ENCODE measurements around the gene UBE2E1.
A peak's percentile ranks its signal among the peaks of the same experiment; 100 is the strongest.

The UBE2E1 gene

DNA sequence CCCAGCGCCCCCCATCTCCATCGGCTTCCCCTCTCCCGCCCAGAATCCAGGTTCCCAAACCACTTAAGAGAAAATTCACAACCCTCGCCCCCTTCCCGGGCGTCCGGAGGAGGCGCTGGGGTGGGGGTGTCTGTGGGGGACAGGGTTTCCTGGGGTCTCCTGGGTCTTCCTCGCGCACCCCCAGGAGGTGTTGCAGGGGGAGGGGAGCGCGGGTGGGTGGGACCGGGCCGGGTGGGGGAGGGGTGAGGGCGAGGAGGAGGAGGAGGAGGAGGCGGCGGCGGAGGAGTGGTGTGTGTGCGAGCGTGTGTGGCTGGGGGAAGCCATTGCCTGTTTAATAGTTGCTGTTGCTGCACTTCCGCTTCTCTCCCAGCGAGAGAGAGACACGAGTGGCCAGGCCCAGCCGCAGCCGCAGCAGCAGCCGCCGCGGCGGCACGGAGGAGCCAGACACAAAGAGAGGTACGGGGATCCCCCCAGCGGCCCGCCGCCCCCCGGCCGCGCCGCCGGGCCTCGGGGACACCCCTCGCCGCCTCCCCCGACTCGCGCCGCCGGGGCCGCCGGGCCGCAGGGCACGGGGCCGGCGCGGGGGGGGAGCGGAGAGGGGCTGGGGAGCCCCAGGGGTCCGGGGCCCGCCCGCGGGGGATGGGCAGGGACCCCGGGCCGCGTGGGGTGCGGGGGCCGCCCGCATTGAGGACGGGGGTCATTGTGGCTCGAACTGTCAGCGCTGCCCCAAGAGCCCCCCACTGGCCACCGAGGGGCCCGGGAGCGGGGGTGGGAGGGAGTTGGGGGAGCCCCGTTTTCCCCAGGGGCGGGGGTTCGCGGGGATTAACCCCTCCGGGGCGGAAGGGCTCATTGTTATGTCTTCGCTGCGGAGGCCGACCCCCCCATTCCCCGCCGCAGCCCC is at the start of gene UBE2E1:
Gene UBE2E1 (plus strand): TSS at position 323 of the 901 bp plus-strand sequence. CDS start 1,315 bp downstream, outside the sequence.
- DNase-seq = peak; percentile 68

DNA sequence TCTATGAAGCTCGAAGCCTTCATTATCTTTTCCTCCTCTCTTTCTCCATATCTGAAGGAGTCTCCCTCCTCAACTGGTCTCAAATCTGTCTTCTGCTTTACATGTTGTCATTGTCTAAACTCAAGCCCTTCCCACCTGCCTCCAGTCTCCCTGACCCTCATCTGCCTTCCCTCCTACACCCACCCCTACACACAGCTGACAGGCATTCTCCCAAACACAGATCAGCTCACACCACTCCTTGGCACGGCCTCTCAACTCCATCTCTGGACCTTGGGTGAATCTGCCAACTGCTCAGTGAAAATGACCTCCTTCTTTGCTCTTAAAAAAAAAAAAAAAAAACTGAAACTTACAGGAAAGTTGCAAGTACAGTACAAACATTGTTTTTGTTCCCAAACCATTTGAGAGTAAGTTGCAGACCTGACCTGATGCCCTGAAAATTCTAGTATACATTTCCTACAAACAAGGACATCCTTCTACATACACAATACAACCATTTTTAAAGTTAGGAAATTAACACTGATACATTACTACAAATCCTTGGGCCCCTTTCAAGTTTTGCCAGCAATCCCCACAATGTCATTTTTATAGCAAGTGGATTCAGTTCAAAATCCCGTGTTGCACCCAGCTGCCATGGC is 49.4 kb upstream of the UBE2E1 start:
- no peak for DNase-seq

DNA sequence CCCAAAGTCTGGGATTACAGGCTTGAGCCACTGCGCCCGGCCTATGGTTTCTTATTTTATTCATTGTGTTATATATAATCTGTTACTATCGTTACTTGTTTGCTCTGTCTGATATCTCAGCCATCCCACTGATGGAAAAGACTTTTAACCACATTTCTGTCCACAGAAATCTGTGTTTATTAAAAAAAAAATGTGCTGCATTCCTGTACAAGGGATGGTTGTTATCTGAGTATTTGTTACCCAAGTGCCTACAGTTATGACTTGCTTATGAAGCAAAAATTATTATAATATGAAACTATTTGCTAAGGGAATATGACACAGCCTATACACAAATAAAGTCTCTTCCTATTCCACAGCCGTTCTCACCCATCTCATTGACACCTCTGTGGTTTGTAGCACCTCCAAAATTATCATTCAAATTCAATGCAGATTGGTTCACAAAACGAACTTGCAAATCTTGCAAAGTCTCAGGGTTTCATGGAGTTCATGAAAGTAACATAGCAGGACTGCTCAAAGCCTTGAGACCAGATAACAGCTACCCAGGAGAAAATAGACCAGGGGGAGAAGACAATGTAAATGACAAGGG is 47.4 kb upstream of the UBE2E1 start:
- DNase-seq = no peak

DNA sequence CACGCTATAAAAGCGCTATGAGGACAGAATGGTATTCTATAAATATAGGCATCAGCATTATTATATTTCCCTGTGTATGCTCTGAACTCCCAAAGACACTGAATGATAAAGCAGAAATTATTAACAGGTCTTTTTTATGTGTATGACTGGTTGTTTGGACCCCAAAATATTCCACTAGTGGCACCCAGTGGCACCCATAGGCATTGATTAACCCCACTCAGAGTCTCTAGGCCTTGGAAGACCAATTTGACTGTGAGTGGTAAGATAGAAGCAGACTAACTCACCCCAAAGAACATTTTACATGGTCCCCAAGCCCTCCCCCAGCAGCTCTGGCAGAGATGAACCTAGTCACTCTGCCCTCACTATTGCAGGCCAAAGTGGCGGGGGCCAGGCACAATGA is 45.4 kb upstream of the UBE2E1 start:
- no peak for DNase-seq

DNA sequence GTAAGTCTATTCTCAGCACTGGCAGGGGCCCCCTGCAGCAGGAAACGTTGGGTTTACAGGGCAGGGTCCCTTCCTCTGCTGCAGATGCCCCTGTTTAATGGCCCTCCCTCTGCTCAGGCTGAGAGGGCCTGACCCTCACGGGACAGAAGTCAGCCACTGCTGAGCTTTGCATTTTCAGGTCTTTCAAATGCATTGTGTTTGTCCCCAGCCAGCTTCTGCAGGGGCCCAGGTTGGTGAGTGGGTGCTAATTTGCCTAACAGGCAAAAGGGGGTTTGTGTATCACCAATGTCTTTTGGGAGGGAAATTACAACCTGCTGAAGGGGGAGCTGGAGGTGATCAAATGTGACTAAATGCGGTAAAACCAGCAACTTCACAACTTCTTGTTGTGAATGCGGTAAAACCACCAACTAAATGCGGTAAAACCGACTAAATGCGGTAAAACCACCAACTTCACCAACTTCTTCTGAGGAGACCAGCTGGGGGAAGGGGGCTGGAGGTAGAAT is 44.8 kb upstream of the UBE2E1 start:
- no peak for DNase-seq

DNA sequence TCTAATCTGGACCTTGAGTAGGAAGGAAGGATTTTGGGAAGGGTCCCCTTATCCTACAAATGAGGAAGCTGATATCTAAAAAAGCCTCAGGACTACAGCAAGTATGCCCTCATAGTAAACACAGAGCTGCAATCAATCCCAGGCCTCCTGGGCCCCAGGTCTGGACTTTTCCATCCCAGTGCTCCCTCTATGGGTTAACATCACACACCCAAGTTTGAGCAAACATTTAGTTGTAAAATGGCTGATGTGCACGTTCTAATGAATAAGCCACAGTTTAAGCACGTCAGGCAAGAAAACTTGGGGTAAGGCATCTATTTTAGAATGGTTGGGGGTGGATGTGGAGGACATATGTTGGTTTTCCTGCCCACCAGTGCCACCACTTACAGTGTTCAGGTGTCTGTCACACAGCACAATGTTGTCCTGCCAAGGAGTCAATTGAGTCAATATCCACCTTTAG is 44.3 kb upstream of the UBE2E1 start:
- DNase-seq = no peak

DNA sequence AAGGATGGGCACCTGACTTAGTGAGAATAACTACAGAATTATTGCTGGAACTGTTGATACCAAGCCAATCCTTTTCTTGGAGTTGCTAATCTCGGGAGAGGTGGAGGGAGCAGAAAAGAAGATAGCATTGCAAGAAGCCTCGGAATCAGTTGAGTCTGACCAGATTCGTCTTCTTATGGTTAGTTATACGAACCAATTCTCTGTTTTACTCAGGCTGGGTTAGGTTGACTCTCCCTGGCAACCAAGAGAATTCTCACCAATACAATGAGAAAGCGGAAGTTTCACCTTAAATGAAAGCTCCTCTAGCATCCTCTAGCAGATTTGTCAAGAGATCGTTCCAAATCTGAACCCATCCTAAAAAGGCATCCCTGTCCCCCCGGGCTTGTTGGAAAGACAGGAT is 43.5 kb upstream of the UBE2E1 start:
- DNase-seq = no peak

DNA sequence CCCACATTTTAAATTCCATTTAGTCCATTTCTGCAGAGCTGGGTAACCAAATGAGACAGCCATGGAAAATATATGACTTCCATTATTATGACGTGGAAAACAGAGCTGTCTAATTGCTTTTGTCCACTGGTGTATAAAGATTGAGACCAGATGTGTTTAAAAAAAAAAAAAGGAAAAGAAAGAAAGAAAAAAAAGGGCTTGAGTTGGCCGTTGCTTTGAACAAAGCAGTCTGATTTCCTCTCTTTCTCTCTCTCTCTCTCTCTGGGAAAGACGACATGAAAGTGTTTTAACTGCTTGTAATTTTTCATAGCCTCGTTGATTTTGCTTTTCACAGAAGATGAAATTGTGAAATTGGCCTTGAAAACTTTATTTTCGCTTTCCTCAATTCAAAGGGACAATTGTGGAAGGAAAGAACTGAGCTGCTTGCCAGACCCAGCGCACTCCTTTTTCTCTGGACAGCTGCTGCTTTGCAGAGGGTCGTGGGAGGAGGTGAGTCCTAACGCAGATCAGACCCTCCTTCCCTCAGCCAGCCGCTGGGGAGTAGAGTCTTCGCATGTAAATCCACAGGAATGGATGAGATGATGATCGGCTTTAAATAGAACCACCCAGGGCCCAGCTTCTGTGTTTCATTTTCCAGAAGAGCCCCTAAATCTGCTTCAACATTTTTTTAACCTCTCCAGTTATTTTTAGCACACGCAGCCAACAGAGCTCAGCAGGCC is 42.8 kb upstream of the UBE2E1 start:
- DNase-seq = no peak

DNA sequence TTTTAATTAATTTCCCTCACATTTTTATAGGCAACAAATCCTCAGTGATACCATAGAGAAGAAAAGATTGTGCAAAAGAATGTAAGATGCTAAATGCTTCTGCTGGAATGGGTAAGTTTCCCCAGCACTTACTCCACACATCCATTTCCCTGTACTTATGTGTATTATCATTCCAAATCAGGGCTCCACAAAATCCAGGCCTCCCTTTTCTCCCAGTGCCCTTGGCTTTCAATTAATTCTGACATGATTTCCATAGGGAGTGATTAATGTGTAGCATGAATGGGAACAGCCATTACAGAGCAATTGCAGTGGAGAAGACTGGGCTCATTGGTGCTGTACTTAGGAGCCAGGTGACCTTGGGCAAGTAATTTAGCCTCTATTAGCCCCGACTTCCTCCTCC is 41.3 kb upstream of the UBE2E1 start:
- DNase-seq = no peak

DNA sequence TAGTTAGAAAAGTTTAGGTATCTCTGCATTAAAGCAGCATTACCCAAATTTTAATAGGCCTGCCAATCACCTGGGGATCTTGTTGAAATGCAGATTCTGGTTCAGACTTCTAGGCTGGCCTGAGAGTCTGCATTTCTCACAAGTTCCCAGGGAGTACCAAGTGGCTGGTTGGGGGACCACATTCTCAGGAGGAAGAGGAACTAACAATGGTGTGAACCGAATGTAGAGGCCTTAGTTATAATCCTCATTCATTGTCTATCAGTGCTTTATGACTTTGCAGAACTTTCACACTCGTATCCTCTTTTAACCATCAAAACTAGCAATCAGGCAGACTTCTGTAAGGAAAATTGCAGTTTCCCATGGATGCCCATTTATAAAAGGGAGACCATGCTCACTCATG is 38.2 kb upstream of the UBE2E1 start:
- DNase-seq = no peak

DNA sequence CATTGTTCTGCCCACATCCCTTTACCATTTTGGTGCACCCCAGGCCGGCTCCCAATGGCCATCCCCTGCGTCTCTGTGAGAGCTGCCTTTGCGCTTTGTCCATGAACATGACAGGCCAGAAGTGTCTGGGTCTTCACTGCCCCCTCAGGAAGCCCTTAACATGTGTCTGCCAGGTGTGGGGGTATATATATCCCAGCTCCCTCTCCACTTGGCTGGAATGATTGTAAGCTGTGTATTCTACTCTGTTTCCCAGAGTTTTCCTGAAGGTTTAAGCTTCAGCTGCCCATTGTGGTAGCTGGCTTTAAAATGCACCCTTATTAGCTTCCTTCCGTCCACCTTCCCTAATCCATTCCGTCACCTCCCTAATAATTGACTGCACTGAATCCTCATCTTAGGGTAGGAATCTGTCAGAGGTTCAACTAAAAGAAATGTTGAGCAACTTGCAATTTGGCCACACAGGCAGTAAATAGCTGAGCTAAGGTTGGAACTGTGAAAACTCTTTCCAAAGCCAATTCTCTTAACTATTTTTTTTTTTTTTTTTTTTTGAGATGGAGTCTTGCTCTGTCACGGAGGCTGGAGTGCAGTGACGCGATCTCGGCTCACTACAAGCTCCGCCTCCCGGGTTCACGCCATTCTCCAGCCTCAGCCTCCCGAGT is 30.4 kb upstream of the UBE2E1 start:
- DNase-seq = no peak

DNA sequence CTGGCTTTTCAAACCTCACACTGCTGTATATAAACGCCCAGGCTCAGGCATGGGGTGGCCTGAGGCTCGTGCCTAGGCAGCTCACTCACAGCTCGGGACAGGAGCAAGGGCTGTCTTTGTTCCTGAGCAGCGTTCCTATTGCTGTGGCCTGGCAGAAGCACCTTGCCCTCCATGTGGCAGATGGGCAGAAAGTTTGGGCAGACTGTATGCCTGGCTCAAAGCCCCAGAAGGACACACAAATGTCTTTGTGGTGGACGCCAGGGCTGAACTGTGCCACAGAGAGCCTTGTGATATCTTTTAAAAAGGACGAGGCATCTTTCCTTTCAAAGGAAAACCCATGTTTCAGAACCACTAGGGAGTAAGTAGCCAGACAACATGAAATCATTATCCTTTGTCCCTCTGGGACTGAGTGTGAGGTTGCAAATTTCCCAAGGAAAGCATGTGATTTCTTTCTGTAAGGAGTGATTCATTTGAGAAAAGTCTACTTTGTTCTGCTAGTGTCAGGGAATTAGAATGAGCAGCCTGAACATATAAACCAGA is 29.3 kb upstream of the UBE2E1 start:
- no peak for DNase-seq

DNA sequence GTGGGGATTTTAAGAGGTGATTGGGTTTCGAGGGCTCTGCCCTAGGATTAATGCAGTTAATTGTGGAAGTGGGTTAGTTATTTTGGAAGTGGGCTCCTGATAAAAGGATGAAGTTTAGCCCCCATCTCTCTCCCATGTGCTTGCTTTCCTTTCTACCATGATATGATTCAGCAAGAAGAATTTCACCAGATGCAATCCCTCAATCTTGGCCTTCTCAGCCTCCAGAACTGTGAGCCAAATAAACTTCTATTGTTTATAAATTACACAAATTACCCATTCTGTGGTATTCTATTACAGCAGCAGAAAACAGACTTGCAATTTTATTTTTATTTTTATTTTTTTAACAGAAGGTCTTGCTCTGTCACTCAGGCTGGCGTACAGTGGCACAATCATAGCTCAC is 27.3 kb upstream of the UBE2E1 start:
- no peak for DNase-seq

DNA sequence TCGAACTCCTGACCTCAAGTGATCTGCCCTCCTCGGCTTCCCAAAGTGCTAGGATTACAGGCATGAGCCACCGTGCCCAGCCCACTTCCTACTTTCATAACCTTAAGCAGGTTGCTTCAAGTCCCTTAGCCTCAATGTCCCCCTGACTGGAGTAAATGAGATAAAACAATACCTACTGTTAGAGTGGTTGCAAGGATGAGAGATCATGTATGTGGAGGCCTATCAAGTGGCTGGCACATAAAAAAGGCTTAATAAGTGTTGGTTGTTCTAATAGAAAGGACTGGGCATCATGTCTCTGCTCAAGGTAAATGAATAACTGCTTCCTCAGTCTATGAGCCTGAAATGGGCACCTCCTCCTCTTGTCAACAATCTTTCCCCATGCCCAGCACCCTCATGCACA is 25.9 kb upstream of the UBE2E1 start:
- no peak for DNase-seq

DNA sequence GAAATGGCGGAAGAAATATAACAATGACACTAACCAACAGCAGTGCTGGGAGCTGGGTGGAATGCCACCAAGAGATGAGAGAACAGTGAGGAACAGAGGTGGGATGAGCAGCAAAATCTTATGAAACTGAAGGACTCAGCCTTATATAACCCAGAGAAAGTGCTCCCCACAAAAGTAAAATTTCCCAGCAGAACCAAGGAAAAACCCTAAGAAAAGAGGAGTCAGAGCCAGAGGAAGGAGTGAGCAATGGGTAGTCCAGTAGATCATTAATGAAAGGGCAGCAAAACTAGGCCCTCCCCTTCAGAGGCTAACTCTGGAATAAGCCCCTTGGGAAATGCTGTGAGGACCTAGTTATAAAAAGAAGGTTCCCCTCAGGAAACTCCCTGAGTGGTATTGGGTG is 24.7 kb upstream of the UBE2E1 start:
- DNase-seq = no peak

DNA sequence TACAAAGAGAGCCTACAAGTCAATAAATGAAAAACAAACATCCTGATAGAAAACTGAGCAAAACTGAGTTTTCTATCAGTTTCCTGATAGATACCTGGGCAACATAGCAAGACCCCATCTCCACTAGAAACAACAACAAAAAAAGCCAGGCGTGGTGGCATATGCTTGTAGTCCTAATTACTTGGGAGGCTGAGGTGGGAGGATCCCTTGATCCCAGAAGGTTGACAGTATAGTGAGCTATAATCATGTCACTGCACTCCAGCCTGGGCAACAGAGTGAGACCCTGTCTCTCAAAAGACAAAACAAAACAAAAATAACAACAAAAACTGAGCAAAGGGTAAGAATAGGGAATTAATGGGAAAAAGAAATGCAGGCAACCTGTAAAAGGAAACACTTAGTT is 23.9 kb upstream of the UBE2E1 start:
- no peak for DNase-seq

DNA sequence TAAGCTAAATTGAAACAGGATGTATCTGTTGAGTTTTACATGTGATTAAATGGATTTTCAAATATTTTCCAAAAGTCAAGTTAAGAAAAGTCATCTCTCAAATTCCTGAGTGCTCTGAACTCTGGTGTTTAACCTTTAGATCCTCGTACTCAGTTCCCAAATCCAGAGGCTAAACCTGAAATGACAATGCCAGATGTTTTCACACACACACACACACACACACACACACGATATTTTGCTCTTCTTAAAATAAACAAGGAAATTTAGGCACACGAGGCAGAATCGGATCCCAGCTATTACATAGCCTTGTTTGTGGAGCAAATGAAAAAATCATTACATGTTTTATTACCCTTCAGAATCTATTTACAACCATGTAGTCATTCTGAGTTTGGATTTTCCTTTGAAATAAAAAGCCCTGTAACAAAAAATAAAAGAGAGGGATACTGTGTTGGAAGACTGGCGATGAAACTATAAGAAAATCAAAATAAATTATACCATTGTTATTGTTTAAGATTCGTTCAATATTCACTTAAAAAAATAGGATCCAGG is 20.6 kb upstream of the UBE2E1 start:
- DNase-seq = no peak

DNA sequence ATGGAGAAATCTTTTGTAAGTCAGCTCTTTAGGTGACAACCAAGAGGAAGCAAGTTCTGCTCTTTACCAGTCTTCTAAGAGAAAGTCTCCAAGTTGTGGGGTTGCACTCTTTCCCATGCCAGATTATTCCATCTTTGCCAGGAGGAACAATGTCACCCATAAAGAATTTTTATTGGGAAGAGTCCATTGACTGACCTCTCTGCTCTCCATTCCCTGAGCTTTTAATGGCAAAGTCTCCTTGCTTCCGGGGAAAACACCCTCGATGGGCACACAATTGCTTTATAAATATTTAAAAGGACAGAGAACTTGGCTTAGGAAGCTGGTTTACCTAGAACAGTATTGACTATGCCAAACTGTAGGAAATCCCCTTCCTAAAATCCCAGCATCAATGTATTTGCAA is 19.9 kb upstream of the UBE2E1 start:
- DNase-seq = no peak

DNA sequence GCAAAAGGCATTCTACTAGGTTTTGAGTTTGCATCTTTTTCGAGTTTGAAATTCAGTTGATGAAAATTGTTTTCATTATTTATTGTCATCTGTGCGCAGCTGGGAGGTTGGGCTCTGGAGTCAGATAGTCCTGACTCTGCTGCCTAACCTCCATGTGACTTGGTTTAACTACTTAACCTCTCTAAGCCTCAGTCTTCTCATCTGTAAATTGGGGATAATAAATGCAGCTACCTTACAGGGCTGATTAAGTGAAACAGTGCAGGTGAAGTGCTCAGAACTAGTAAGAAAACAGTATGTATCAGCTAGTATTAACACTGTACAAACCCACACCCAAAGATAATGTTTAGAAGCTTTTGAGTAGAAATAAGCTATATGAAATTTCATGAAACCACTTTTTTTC is 14.1 kb upstream of the UBE2E1 start:
- DNase-seq = no peak

DNA sequence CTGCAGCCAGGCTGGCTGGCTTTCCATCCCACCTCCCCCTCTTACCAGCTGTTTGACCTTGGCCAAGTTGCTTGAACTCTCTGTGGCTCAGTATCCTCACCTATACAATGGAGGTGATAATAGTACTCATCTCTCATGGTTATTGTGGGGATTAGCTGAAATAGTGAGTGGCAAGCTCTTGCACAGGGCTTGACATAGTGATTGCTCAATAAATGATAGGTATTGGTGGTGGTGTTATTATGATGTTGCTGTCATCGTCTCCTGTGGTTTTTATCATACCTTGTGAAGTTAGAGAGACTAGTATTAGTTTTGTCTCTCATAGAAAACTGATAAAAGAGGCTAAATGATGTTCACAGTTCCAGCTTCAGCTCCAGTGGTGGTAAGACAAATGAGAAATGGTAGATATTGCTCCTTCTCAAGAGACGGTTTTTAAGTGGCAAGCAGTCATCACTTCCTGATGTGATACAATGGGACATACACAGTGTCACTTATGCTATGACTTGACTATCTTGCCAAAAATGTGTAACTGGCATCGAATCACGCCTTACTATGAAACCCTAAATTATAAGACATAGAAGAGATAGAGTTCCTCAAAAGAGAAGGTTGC is 12.1 kb upstream of the UBE2E1 start:
- no peak for DNase-seq

DNA sequence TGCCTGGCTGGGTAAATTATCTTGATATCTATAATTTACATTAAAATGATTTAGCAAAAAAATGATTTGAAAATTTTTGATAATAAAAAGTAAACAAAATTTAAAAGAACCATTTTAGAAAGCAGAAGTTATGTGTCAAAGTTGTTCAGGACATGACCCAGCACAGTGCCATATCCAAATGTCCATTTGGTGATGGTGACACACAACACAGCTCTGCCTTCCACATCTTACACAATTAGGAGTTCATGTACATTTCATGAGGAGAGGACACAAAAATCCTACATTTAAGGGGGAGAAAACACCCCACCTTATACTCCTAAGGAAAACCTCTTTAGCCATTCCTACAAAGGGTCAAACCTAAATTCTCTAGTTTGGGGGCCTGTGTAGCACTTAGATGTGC is 10.7 kb upstream of the UBE2E1 start:
- no peak for DNase-seq

DNA sequence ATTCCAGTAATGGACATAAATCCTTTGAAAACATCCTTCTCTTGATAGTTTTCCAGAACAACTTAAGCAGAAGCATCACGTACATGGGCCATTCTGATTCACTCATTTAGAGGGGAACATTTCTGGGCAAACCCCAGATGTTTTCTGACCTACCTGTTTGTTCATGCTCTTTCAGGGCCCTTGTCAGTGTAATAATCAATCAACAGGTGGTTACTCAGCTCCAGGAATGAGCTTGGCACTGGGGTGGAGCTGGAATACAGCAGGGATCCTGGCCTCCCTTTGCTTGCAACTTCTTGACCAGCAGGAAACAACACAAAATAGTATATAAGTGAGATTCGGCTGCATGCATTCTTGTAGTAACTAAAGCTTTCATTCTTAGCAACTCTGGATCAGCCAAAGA is 9.2 kb upstream of the UBE2E1 start:
- DNase-seq = no peak
